ENCODE measurements around the gene WIPF2. TPM values are rescaled to one million over a fixed set of nuclear protein-coding genes. Genes with fewer than 3 reads are reported as not detected.

The WIPF2 gene
- polyA plus RNA-seq, 1 donor = 24.5 TPM

DNA sequence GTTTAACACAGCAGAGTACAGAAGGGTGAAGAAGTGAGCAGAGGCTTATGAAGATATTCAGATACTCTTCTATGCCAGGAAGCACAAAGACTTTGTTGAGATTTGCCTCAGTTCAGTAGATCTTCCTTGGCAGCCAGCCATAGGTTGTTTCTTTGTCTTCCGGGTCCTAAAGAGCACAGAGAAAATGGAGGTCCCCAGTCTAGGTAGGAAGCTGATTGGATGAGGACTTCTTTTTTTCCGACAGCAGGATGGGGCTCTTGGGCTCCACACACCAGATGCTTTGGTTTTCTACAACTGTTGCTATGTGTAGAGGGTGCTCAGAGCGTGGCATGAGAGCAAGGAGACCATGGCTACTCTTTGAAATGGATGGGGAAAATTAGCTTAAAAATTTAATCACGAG is 60.3 kb downstream of the WIPF2 start:
- Histone ChIP-seq H3K4me3 (ENCODE audit: low read length) (no peak overlapping the region), H3K36me3 (ENCODE audit: control insufficient read depth, insufficient read depth, low read length) (peaks cover 63% of the 10 kb centered on the region), H3K27ac (ENCODE audit: low read length) (no peak overlapping the region), H3K27me3 (ENCODE audit: control insufficient read depth, insufficient read depth, low read length) (no peaks in the 10 kb centered on the region), H3K9me3 (ENCODE audit: control insufficient read depth, low read depth, low read length) (no peaks in the 10 kb centered on the region), H3K4me1 (ENCODE audit: control insufficient read depth, insufficient read depth, low read length) (peaks cover 11% of the 10 kb centered on the region)
- WGBS (ENCODE audit: insufficient coverage, low lambda C conversion rate) = no CpG with 5 or more reads among the region's 4 CpGs
- DNase-seq = no peak

DNA sequence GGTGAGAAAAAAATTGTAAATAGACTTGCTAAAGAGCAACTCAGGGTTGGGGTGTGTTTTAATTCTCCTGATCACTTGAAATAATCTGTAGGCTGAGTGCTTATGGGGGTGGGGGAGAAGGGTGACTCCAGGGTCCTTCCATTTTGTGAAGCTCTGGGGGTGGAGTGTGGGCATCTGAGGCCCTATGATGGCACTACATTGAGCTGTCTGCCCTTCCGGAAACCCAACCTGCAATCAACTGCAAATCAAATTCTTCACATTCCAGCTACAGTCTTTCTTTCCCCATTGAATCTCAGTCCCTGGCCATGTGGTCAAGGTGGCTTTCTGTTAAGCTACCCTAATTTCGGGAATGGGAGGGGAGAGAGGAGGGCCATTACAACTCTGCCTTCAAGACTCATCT is 62.6 kb downstream of the WIPF2 start:
- no peaks in the 10 kb centered on the region for H3K27me3 ChIP-seq (ENCODE audit: control insufficient read depth, insufficient read depth, low read length)
- peaks cover 48% of the 10 kb centered on the region for H3K36me3 ChIP-seq (ENCODE audit: control insufficient read depth, insufficient read depth, low read length)
- no peak for DNase-seq
- no peaks in the 10 kb centered on the region for H3K9me3 ChIP-seq (ENCODE audit: control insufficient read depth, low read depth, low read length)
- peaks cover 22% of the 10 kb centered on the region for H3K4me1 ChIP-seq (ENCODE audit: control insufficient read depth, insufficient read depth, low read length)
- no peak overlapping the region for H3K4me3 ChIP-seq (ENCODE audit: low read length)
- no CpG with 5 or more reads among the region's 2 CpGs for WGBS (ENCODE audit: insufficient coverage, low lambda C conversion rate)
- no peak overlapping the region for H3K27ac ChIP-seq (ENCODE audit: low read length)

DNA sequence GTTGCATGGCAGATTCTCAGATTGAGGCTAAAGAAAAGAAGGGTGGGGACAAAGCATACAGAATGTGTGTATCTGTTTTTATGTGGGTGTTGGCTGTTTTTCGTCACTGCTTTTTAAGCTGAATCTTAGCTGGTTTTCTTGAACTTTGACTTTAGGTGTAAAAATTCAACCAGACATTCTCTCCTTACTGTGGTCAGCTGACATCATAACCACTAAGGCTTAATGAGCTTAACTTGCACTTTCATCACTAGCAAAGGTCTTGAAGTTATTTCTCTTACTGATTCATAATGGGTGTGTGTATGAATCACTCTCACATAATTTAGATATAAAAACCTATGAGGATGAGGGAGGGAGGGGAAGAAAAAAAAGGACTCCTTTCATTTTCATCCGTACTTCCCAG is 64.6 kb downstream of the WIPF2 start:
- peaks cover 26% of the 10 kb centered on the region for H3K4me1 ChIP-seq (ENCODE audit: control insufficient read depth, insufficient read depth, low read length)
- no peaks in the 10 kb centered on the region for H3K27me3 ChIP-seq (ENCODE audit: control insufficient read depth, insufficient read depth, low read length)
- DNase-seq = peak; percentile 83 to 95
- peak overlapping the region; percentile 91 for H3K27ac ChIP-seq (ENCODE audit: low read length)
- H3K4me3 ChIP-seq (ENCODE audit: low read length) = peak overlapping the region; percentile 4
- peaks cover 30% of the 10 kb centered on the region for H3K36me3 ChIP-seq (ENCODE audit: control insufficient read depth, insufficient read depth, low read length)
- H3K9me3 ChIP-seq (ENCODE audit: control insufficient read depth, low read depth, low read length) = no peaks in the 10 kb centered on the region
- WGBS (ENCODE audit: insufficient coverage, low lambda C conversion rate) = 0% methylated on average over 1 of the region's 2 CpGs

DNA sequence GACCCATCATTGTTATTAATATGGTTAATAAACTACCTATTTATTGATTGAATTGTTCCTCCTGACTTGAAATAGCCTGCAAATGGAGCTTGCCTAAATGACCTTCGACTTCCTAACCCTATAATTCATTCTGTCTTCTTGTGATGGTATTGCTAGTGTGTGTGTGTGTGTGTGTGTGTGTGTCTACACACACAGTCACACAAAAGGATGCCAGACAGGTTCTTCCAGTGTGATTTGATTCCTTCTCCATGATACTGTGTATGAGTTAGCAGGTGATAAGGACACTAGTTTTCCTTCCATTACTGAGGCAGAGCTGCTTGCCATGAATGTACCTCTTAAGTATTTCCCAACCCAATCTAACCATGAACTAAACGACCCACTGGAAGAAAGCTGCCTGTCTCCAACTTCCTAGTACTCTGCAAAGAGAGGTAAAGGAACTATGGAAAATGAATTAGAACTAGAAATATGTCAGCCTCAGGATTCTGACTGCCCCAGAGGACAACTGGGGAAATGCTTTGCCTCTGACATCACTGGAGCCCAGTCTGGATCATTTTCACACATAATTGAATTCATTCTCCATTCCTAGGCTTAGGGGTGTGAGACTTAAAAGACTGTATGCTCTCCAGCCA is 65.1 kb downstream of the WIPF2 start:
- peaks cover 26% of the 10 kb centered on the region for H3K4me1 ChIP-seq (ENCODE audit: control insufficient read depth, insufficient read depth, low read length)
- peak overlapping the region; percentile 4 for H3K4me3 ChIP-seq (ENCODE audit: low read length)
- no peaks in the 10 kb centered on the region for H3K9me3 ChIP-seq (ENCODE audit: control insufficient read depth, low read depth, low read length)
- no peaks in the 10 kb centered on the region for H3K27me3 ChIP-seq (ENCODE audit: control insufficient read depth, insufficient read depth, low read length)
- WGBS (ENCODE audit: insufficient coverage, low lambda C conversion rate) = no CpG with 5 or more reads among the region's 2 CpGs
- DNase-seq = peak; percentile 74 to 90
- peak overlapping the region; percentile 91 for H3K27ac ChIP-seq (ENCODE audit: low read length)
- H3K36me3 ChIP-seq (ENCODE audit: control insufficient read depth, insufficient read depth, low read length) = peaks cover 25% of the 10 kb centered on the region

DNA sequence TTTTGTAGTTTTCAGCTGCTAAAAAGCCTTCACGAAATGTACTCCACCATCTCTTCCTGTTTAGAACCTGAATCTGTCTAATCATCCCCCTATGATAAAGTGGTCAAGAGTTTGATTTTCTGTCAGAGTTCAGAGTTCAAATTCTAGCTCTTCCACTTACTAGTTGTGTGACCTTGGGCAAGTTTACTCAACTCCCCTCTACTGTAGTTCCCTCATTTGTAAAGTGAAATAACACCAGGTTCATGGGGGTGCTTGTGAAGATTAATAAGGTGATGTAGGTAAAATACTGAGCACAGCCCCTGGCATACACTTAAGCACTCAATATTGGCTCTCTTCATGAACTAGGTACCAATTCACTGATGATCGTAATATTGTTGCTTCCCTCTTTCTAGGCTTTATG is 67.4 kb downstream of the WIPF2 start:
- DNase-seq = no peak
- H3K4me1 ChIP-seq (ENCODE audit: control insufficient read depth, insufficient read depth, low read length) = peaks cover 26% of the 10 kb centered on the region
- WGBS (ENCODE audit: insufficient coverage, low lambda C conversion rate) = no CpG with 5 or more reads among the region's 2 CpGs
- H3K36me3 ChIP-seq (ENCODE audit: control insufficient read depth, insufficient read depth, low read length) = peaks cover 4% of the 10 kb centered on the region
- H3K4me3 ChIP-seq (ENCODE audit: low read length) = no peak overlapping the region
- H3K27me3 ChIP-seq (ENCODE audit: control insufficient read depth, insufficient read depth, low read length) = no peaks in the 10 kb centered on the region
- no peaks in the 10 kb centered on the region for H3K9me3 ChIP-seq (ENCODE audit: control insufficient read depth, low read depth, low read length)
- H3K27ac ChIP-seq (ENCODE audit: low read length) = no peak overlapping the region

DNA sequence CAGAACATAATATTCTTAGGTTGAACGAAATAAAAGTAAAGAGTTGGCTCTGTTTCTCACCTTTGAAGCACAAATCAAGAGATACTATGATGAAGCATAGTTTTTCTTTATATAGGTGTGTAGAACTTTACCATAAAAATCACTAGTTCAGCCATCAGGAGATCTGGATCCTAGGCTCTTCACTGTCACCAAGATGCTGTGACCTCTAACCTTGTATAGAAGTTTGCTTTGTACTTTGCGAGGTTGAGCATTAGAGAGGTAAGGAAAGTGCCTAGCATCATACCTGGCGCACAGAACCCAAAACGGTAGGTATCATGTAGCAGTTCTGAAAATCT is 68.0 kb downstream of the WIPF2 start:
- no peaks in the 10 kb centered on the region for H3K27me3 ChIP-seq (ENCODE audit: control insufficient read depth, insufficient read depth, low read length)
- no peak for DNase-seq
- no CpG with 5 or more reads among the region's 4 CpGs for WGBS (ENCODE audit: insufficient coverage, low lambda C conversion rate)
- H3K27ac ChIP-seq (ENCODE audit: low read length) = no peak overlapping the region
- peaks cover 26% of the 10 kb centered on the region for H3K4me1 ChIP-seq (ENCODE audit: control insufficient read depth, insufficient read depth, low read length)
- no peaks in the 10 kb centered on the region for H3K9me3 ChIP-seq (ENCODE audit: control insufficient read depth, low read depth, low read length)
- H3K36me3 ChIP-seq (ENCODE audit: control insufficient read depth, insufficient read depth, low read length) = no peaks in the 10 kb centered on the region
- H3K4me3 ChIP-seq (ENCODE audit: low read length) = no peak overlapping the region

DNA sequence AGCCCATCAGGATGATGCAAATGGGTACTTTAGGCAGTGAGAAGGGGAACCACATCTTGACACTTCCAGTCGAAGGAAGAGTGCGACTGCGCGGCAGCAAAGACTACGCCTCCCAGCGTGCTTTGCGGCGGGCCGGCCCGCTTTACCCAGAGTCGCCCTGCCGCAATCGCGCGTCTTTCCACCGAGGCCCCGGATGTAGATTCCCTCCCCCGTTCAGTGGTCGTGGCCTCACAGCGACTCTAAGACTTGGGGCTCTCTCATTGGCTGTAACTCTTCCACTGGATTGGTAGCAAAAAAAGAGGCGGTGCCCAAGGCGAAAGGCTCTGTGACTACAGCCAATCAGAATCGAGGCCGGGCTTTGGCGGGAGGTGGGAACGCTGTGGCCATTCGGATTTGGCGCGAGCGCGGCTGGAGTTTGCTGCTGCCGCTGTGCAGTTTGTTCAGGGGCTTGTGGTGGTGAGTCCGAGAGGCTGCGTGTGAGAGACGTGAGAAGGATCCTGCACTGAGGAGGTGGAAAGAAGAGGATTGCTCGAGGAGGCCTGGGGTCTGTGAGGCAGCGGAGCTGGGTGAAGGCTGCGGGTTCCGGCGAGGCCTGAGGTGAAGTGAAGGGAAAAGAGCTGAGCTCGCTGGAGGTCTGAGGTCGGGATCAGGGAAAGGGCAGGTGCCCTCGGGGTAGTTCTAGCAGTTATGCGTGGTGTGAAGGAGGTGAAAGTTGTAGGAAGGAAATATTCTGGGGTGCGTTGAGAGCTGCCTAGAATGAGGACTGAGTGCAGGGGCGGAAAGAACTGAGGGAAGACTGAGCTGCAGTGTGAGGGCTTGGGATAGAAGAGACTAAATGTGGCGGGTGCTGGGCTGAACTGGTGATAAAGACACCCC is 68.6 kb downstream of the WIPF2 start, which contains the start of gene CDC6:
TSS of gene CDC6 (plus strand) at position 386 of the 876 bp plus-strand sequence. CDS start 1,542 bp downstream, outside the sequence.
- DNase-seq = peak; percentile 99
- Histone ChIP-seq H3K4me1 (ENCODE audit: control insufficient read depth, insufficient read depth, low read length) (peaks cover 26% of the 10 kb centered on the region), H3K27me3 (ENCODE audit: control insufficient read depth, insufficient read depth, low read length) (no peaks in the 10 kb centered on the region), H3K4me3 (ENCODE audit: low read length) (peak within 1 kb of the TSS; percentile 60), H3K36me3 (ENCODE audit: control insufficient read depth, insufficient read depth, low read length) (no peaks in the 10 kb centered on the region), H3K9me3 (ENCODE audit: control insufficient read depth, low read depth, low read length) (no peaks in the 10 kb centered on the region), H3K27ac (ENCODE audit: low read length) (no peak within 1 kb of the TSS)
- WGBS (ENCODE audit: insufficient coverage, low lambda C conversion rate) = 0% methylated on average over 4 of the region's 47 CpGs

DNA sequence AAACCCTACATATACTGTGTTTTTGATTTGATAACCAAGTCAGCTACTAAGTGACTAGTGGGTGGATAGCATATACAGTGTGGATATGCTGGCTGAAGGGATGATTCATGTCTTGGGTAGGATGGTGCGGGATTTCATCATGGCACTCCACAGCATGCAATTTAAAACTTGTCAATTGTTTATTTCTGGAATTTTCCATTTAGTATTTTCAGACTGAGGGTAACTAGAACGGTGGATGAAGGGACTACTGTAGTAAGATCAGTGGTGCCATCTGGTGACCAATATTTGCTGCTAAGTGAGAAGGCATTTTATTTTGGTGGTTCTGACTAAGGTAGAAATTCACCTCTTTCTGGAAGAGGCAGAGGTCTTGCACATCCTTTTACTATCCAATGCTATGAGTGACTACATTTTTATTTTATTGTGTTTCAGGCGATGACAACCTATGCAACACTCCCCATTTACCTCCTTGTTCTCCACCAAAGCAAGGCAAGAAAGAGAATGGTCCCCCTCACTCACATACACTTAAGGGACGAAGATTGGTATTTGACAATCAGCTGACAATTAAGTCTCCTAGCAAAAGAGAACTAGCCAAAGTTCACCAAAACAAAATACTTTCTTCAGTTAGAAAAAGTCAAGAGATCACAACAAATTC is 71.7 kb downstream of the WIPF2 start:
- H3K9me3 ChIP-seq (ENCODE audit: control insufficient read depth, low read depth, low read length) = no peaks in the 10 kb centered on the region
- H3K36me3 ChIP-seq (ENCODE audit: control insufficient read depth, insufficient read depth, low read length) = peaks cover under 1% of the 10 kb centered on the region
- no peak overlapping the region for H3K27ac ChIP-seq (ENCODE audit: low read length)
- H3K4me1 ChIP-seq (ENCODE audit: control insufficient read depth, insufficient read depth, low read length) = peaks cover 4% of the 10 kb centered on the region
- peak in 1 of 2 donors; percentile 54 for DNase-seq
- H3K27me3 ChIP-seq (ENCODE audit: control insufficient read depth, insufficient read depth, low read length) = no peaks in the 10 kb centered on the region
- WGBS (ENCODE audit: insufficient coverage, low lambda C conversion rate) = no CpG with 5 or more reads among the region's 4 CpGs
- no peak overlapping the region for H3K4me3 ChIP-seq (ENCODE audit: low read length)

DNA sequence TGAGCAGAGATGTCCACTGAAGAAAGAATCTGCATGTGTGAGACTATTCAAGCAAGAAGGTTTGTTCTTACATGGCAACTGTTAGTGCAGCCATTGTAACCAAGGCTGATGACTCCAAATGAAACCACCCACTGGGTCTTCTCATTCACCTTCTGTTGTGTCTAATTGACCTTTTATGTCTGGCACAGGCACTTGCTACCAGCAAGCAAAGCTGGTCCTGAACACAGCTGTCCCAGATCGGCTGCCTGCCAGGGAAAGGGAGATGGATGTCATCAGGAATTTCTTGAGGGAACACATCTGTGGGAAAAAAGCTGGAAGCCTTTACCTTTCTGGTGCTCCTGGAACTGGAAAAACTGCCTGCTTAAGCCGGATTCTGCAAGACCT is 72.2 kb downstream of the WIPF2 start:
- H3K4me3 ChIP-seq (ENCODE audit: low read length) = no peak overlapping the region
- H3K4me1 ChIP-seq (ENCODE audit: control insufficient read depth, insufficient read depth, low read length) = peaks cover 4% of the 10 kb centered on the region
- H3K27me3 ChIP-seq (ENCODE audit: control insufficient read depth, insufficient read depth, low read length) = no peaks in the 10 kb centered on the region
- H3K27ac ChIP-seq (ENCODE audit: low read length) = no peak overlapping the region
- peaks cover 4% of the 10 kb centered on the region for H3K36me3 ChIP-seq (ENCODE audit: control insufficient read depth, insufficient read depth, low read length)
- no CpG with 5 or more reads among the region's 2 CpGs for WGBS (ENCODE audit: insufficient coverage, low lambda C conversion rate)
- DNase-seq = no peak
- H3K9me3 ChIP-seq (ENCODE audit: control insufficient read depth, low read depth, low read length) = no peaks in the 10 kb centered on the region

DNA sequence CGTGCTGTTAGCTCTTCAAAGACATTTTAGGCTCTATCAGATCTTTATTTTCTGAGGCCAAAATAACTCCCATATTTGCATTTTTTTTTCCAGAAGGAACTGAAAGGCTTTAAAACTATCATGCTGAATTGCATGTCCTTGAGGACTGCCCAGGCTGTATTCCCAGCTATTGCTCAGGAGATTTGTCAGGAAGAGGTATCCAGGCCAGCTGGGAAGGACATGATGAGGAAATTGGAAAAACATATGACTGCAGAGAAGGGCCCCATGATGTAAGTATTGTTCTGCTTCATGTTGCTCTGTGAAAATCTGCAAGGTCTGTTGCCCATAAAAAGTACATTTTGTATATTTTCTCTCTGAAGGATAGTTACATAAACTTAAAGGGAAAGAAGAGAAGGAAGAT is 74.3 kb downstream of the WIPF2 start:
- no peaks in the 10 kb centered on the region for H3K27me3 ChIP-seq (ENCODE audit: control insufficient read depth, insufficient read depth, low read length)
- H3K4me3 ChIP-seq (ENCODE audit: low read length) = no peak overlapping the region
- no peaks in the 10 kb centered on the region for H3K4me1 ChIP-seq (ENCODE audit: control insufficient read depth, insufficient read depth, low read length)
- WGBS (ENCODE audit: insufficient coverage, low lambda C conversion rate) = no CpG with 5 or more reads among the region's 1 CpG
- no peak for DNase-seq
- peaks cover 4% of the 10 kb centered on the region for H3K36me3 ChIP-seq (ENCODE audit: control insufficient read depth, insufficient read depth, low read length)
- H3K9me3 ChIP-seq (ENCODE audit: control insufficient read depth, low read depth, low read length) = no peaks in the 10 kb centered on the region
- no peak overlapping the region for H3K27ac ChIP-seq (ENCODE audit: low read length)
